Right renal pelvis (tissue), 4 donors: ENCODE measurements around the gene NEU3. TPM values are rescaled to one million over a fixed set of nuclear protein-coding genes. Genes with fewer than 3 reads are reported as not detected.
"Not testable (repeated sequence)": the region's sequence is repeated elsewhere in the genome, so short reads cannot be mapped to it uniquely, and the experiment has no call there.

ENCODE experiments used
- DNase-seq, 4 donors: peaks; one replicate each; pipeline ENCODE4 v3.0.0-alpha.2; 2013; ENCODE audit warnings: low read depth in 4 of 4, low spot score in 3 of 4, missing footprints in 1 of 4
- polyA plus RNA-seq, 4 donors: library from polyadenylated mRNA; unstranded; fragments of 120-200 nt; gene quantifications; one replicate each; pipeline ENCODE4 v1.2.1, GENCODE V29; 2013; ENCODE audit not compliant: insufficient read length in 4 of 4

Gene NEU3
- polyA plus RNA-seq, 4 donors: 9.1 to 10.0 (median 9.3) TPM

GRCh38 chr11:75028321-75028720 lies 39.6 kb downstream of the NEU3 start:
- DNase-seq: no peak

- DNase-seq: no peak
Measured at GRCh38 chr11:75028724-75029123, 40.0 kb downstream of the NEU3 start.

GRCh38 chr11:75029836-75030631 lies 41.3 kb downstream of the NEU3 start:
- DNase-seq: no peak

DNA sequence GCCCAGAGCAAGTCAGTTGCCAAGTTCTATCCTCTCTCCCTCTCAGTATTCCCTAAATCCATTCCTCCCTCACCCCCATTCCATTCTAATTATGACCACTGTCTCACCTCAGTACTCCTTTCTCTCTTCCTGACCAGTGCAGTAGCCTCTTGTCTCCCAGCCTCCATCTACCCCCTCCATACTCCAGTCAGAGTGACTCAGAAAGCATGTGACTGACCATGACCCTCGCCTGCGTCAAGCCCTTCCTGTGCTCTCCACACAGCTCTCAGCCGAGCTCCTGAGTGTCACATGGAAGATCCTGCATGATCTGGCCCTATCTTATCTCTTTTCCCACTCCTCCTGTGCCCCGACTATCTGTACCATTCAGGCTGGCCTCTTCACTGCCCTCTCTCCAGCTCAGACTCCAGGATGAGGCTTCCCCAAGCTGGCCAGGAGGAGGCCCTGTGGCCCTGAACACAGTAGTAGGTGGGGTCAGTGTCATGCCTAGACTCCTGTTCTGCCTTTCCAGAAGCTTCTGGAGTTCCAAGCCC lies 42.6 kb downstream of the NEU3 start:
- DNase-seq: no peak

DNA sequence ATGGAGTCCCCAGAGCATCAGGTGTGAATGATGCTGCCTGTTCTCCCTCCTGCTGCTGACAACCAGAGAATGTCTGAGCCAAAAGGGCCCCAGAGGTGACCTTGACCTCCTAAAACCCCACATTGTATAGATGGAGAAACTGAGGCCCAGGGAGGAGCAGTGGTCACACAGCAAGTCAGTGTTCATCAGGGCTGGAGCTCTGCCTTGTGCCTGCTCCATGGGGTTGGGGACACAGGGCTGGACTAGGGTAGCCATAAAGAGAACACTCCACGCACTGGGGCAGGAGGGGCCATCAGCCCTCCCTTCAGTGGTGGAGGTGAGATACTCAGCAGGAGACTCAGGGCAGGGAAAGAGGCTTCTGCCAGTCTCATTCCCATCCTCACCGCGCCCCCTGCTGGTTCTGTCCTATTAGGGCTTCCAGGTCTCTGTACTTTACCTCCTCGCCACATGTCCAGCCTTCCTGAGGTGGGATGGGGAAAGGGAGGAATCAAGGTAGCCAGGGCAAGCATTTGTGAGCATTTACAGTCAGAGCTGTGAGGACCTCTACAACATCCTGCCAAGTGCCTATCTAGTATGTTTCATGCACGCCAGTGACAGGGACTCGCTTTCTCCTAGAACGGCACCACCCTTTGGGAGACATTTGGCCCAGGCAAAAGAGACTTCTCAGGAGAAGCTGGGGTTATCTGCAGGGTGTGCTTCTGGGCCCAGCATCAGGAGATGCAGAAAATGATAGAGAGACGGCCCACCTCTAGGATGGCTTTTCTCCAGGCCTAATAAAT lies 43.2 kb downstream of the NEU3 start:
- DNase-seq: peak in 3 of 4 donors; percentile 35 to 43 (median 38)

GRCh38 chr11:75032550-75032935 lies 43.8 kb downstream of the NEU3 start:
- no peak for DNase-seq

DNA sequence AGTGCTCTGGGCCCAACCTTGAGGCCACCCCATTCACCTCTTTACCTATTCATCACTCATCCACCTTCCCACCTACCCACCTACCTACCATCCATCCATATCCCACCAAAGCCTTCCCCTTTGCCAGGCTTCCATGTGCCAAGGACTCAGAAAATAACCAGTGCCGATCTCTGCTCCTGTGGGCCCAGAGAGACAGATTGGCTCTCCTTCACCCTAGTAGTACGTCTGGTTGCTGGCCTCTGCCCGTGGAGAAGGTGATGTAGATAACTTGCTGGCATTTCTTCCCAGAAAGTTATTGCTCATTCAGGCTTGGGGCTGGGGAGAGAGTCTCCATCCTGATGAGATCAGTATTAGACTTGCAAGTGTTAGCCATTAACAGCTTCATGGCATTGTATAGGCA lies 45.2 kb downstream of the NEU3 start:
- DNase-seq: no peak

- DNase-seq: no peak
Measured at GRCh38 chr11:75035256-75035655, 46.5 kb downstream of the NEU3 start.

GRCh38 chr11:75035911-75036565 lies 47.3 kb downstream of the NEU3 start:
- no peak for DNase-seq

- no peak for DNase-seq
Measured at GRCh38 chr11:75040167-75040770, 51.5 kb downstream of the NEU3 start.

DNA sequence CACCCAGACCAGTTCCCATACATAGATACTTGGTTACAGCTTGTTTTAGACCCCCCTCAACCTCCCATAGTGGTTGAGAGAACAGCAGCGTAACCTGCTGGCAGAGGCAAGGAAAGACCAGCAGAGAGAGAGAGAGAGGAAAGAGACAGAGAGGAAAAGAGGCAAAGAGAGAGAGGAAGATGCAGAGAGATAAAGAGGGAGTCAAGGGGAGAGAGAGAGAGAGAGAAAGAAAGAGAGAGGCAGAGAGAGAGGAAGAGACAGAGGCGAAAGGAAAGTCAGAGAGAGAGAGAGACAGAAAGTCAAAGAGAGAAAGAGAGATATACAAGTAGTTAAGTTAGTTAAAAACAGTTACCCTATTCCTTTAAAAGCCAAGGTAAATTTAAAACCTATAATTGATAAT lies 52.5 kb downstream of the NEU3 start:
- DNase-seq: no peak

DNA sequence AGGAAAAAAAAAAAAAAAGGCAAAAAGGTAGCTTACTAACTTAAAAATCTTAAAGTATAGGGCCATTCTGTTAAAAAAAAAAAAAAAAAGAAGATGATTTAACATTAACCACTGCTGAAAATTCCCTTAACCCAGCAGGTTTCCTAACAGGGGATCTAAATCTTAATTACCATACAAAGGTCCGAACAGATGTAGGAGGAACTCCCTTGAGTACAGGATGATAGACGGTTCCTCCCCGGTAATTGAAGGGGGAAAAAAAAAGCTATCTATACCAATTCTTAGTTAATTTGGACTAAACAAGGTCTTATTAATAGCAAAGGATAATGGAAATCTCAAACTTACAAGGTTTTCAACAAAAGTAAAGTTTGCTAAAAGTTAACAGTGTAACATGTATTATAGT lies 53.1 kb downstream of the NEU3 start:
- DNase-seq: not testable (repeated sequence)

DNA sequence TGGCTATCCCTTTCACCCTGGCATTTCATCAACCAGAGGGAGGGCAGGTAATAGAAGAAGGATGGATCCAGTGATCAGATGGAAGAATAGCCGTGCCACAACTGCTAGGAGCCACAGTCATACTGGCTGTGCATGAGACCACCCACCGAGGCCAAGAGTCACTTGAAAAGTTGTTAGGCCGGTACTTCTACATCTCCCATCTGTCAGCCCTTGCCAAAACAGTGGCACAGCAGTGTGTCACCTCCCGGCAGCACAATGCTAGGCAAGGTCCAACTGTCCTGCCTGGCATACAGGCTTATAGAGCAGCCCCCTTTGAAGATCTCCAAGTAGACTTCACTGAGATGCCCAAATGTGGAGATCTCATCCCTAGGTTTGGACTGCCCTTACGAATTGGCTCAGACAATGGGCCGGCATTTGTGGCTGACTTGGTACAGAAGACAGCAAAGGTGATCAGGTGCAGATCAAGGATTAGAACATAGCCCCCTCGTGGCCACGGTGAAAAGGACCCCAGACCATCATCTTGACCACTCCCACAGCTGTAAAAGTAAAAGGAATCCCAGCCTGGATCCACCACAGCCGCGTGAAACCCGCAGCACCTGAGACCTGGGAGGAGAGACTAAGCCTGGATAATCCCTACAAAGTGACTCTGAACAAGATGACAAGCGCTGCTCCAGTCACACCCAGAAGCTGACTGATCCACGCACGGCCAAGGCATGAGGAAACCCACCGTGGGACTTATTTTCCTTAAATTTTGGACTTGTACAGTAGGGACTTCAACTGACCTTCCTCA lies 55.8 kb downstream of the NEU3 start:
- not testable (repeated sequence) for DNase-seq

DNA sequence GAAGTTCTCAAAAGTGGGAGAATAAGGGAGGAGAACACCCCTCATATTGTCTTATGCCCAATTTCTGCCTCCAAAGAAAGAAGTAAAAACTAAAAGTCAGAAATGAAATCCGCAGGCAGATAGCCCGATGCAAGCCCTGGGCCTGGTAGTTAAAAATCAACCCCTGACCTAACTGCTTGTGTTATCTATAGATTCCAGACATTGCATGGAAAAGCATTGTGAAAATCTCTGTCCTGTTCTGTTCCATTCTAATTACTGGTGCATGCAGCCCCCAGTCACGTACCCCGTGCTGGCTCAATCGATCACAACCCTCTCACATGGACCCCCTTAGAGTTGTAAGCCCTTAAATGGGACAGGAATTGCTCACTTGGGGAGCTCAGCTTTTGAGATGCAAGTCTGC lies 57.9 kb downstream of the NEU3 start:
- not testable (repeated sequence) for DNase-seq

GRCh38 chr11:75047191-75047590 lies 58.5 kb downstream of the NEU3 start:
- no peak for DNase-seq

DNA sequence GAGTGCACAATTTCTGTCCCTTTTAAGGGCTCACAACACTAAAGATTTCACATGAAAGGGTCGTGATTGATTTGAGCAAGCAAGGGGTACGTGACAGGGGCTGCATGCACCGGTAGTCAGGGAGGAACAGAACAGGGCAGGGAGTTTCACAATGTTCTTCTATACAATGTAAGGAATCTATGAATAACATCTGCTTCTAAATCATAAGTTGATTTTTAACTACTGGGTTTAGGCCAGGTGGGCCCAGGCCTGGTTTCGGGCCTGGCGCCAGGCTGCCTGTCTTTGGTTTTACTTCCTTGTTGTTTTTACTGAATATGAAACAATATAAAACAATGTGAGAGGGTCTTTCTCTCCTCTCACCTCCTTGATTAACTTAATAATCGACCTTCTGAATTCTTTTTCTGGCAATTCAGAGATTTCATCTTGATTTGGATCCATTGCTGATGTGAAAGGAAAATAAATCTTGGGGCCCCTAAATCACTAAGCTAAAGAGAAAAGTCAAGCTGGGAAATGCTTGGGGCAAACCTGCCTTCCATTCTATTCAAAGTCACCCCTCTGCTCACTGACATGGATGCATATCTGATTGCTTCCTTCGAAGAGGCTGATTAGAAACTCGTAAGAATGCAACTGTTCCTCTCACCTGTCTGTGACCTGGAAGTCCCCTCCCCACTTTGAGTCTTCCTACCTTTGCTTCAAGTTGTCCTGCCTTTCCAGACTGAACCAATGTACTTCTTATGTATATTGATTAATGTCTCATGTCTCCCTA lies 61.0 kb downstream of the NEU3 start:
- DNase-seq: not testable (repeated sequence)

DNA sequence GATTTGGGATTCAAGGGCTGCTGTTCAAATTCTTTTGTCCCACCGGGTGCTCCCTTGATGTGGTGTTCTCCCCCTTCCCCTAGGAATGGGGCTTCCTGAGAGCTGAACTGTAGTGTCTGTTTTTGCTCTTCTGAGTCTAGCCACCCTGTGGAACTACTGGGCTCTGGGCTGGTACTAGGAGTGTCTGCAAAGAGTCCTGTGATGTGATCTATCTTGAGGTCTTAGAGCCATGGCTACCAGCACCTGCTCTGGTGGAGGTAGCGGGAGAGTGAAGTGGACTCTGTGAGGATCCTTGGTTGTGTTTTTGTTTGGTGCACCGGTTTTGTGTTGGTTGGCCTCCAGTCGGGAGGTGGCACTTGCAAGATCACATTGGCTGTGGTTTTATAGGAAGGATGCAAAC lies 61.8 kb downstream of the NEU3 start:
- DNase-seq: no peak

- no peak for DNase-seq
Measured at GRCh38 chr11:75051043-75051442, 62.3 kb downstream of the NEU3 start.

DNA sequence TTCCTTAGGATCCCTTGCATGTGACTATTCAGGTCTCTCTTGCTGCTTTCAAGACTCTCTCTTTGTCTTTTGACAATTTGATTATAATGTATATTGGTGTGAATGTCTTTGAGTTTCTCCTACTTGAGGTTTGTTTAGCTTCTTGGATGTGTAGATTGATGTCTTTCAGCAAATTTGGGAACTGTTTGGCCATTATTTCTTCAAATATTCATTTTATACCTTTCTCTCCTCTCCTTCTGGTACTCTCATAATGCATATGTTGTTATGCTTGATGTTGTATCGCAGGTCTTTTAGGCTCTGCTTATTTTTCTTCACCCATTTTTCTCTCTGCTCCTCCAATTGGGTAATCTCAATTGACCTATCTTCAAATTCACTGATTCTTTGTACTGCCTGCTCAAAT lies 63.7 kb downstream of the NEU3 start:
- DNase-seq: no peak
